Activated T-helper 1 cell treated with anti-CD3 and anti-CD28 coated beads, Interleukin-2, amount 50 U/mL, for 16 hours (primary cell): ENCODE results near the gene SCART1.
"Not testable (repeated sequence)": the region's sequence is repeated elsewhere in the genome, so short reads cannot be mapped to it uniquely, and the experiment has no call there.

Source experiments
- DNase-seq, 2 donors: peaks; one replicate each; pipeline ENCODE4 v3.0.0-alpha.2; 2020; ENCODE audit warnings: low read depth in 1 of 2, low spot score in 1 of 2

The SCART1 gene

GRCh38 chr10:133431888-133432613, 21.7 kb upstream of the SCART1 start:
- DNase-seq: not testable (repeated sequence)

- not testable (repeated sequence) for DNase-seq
Measured at GRCh38 chr10:133432789-133433188, 21.0 kb upstream of the SCART1 start.

- DNase-seq: no peak
Measured at GRCh38 chr10:133438711-133439273, 15.0 kb upstream of the SCART1 start.

- DNase-seq: no peak
Measured at GRCh38 chr10:133439517-133440461, 14.0 kb upstream of the SCART1 start.

GRCh38 chr10:133440633-133441285, 13.0 kb upstream of the SCART1 start:
- DNase-seq: no peak

- not testable (repeated sequence) for DNase-seq
Measured at GRCh38 chr10:133441356-133441755, 12.4 kb upstream of the SCART1 start.

- no peak for DNase-seq
Measured at GRCh38 chr10:133441780-133442179, 12.0 kb upstream of the SCART1 start.

- DNase-seq: no peak
Measured at GRCh38 chr10:133442191-133442966, 11.4 kb upstream of the SCART1 start.

- no peak for DNase-seq
Measured at GRCh38 chr10:133442967-133443924, 10.5 kb upstream of the SCART1 start.

GRCh38 chr10:133444342-133445267, 9.1 kb upstream of the SCART1 start:
- DNase-seq: no peak

- DNase-seq: no peak
Measured at GRCh38 chr10:133445268-133445732, 8.4 kb upstream of the SCART1 start.

- DNase-seq: no peak
Measured at GRCh38 chr10:133445751-133446708, 7.7 kb upstream of the SCART1 start.

GRCh38 chr10:133446979-133447378, 6.8 kb upstream of the SCART1 start:
- no peak for DNase-seq

GRCh38 chr10:133448120-133448519, 5.6 kb upstream of the SCART1 start:
- no peak for DNase-seq

GRCh38 chr10:133451346-133451745, 2.4 kb upstream of the SCART1 start:
- no peak for DNase-seq

GRCh38 chr10:133452453-133452852, 1.3 kb upstream of the SCART1 start:
- DNase-seq: no peak
